ENCODE results near the gene OR10Z1.

- TF ChIP-seq MXI1 (IDR thresholded peaks at IDR 0.05; ENCODE audit: low read depth, low read length) = no peak
- TF ChIP-seq CTCF (IDR thresholded peaks at IDR 0.05) = no peak
Measured at GRCh38 chr1:158652721-158653334, 47.8 kb downstream of the OR10Z1 start.
